Measurements from ENCODE around the gene ENTREP3. TPM values are rescaled to one million over a fixed set of nuclear protein-coding genes. Genes with fewer than 3 reads are reported as not detected.

ENTREP3 gene
- total RNA-seq, 1 donor from 2014 or later = 22.9 TPM

GRCh38 chr1:155284476-155284875 lies 29.2 kb upstream of the ENTREP3 start:
- no peak overlapping the region for H3K4me3 ChIP-seq
- H3K27me3 ChIP-seq (ENCODE audit: low read depth) = no peaks in the 10 kb centered on the region
- no peaks in the 10 kb centered on the region for H3K4me1 ChIP-seq
- TF ChIP-seq CTCF (IDR thresholded peaks at IDR 0.05) = no peak
- intact Hi-C loops (cut with DNase I) = no loop called here
- no peaks in the 10 kb centered on the region for H3K36me3 ChIP-seq
- H3K9me3 ChIP-seq = no peaks in the 10 kb centered on the region
- DNase-seq (no peak), ATAC-seq (no peak)
- no peak overlapping the region for H3K27ac ChIP-seq

GRCh38 chr1:155282488-155283091 lies 27.3 kb upstream of the ENTREP3 start:
- H3K4me3 ChIP-seq = no peak overlapping the region
- H3K36me3 ChIP-seq = no peaks in the 10 kb centered on the region
- peaks cover 13% of the 10 kb centered on the region for H3K4me1 ChIP-seq
- H3K27ac ChIP-seq = no peak overlapping the region
- intact Hi-C loops (cut with DNase I) = no loop called here
- H3K9me3 ChIP-seq = no peaks in the 10 kb centered on the region
- TF ChIP-seq CTCF (IDR thresholded peaks at IDR 0.05) = no peak
- no peak for ATAC-seq
- no peak for DNase-seq
- no peaks in the 10 kb centered on the region for H3K27me3 ChIP-seq (ENCODE audit: low read depth)

- Histone ChIP-seq H3K36me3 (no peaks in the 10 kb centered on the region), H3K4me3 (no peak overlapping the region), H3K4me1 (peaks cover 24% of the 10 kb centered on the region), H3K27me3 (ENCODE audit: low read depth) (no peaks in the 10 kb centered on the region), H3K27ac (no peak overlapping the region), H3K9me3 (no peaks in the 10 kb centered on the region)
- no peak for DNase-seq
- no peak for ATAC-seq
- intact Hi-C loops (cut with DNase I) = no loop called here
- TF ChIP-seq CTCF (IDR thresholded peaks at IDR 0.05) = no peak
Measured at GRCh38 chr1:155279268-155279667, 24.0 kb upstream of the ENTREP3 start.

- Histone ChIP-seq H3K9me3 (no peaks in the 10 kb centered on the region), H3K4me3 (no peak overlapping the region), H3K36me3 (no peaks in the 10 kb centered on the region), H3K27ac (no peak overlapping the region), H3K4me1 (peaks cover 28% of the 10 kb centered on the region), H3K27me3 (ENCODE audit: low read depth) (no peaks in the 10 kb centered on the region)
- no peak for TF ChIP-seq CTCF (IDR thresholded peaks at IDR 0.05)
- ATAC-seq (no peak), DNase-seq (no peak)
- intact Hi-C loops (cut with DNase I) = no loop called here
Measured at GRCh38 chr1:155278689-155279160, 23.4 kb upstream of the ENTREP3 start.

GRCh38 chr1:155277902-155278688 lies 22.8 kb upstream of the ENTREP3 start:
- intact Hi-C loops (cut with DNase I) = no loop called here
- ATAC-seq = peak; percentile 22 to 37

More at GRCh38 chr1:155277902-155278688, 22.8 kb upstream of the ENTREP3 start:
- Histone ChIP-seq H3K27me3 (ENCODE audit: low read depth) (no peaks in the 10 kb centered on the region), H3K36me3 (no peaks in the 10 kb centered on the region), H3K9me3 (no peaks in the 10 kb centered on the region), H3K4me1 (peaks cover 30% of the 10 kb centered on the region), H3K4me3 (peak overlapping the region; percentile 91), H3K27ac (peak overlapping the region; percentile 53)
- peak; percentile 72 for DNase-seq
- TF ChIP-seq CTCF (IDR thresholded peaks at IDR 0.05) = peak; percentile 29
